GM12878 (cell line): Measurements from ENCODE around the gene FAM193B. TPM values are rescaled to one million over a fixed set of nuclear protein-coding genes. Genes with fewer than 3 reads are reported as not detected.
"Not testable (repeated sequence)": the region's sequence is repeated elsewhere in the genome, so short reads cannot be mapped to it uniquely, and the experiment has no call there.

Source experiments
- ATAC-seq: fragments of 200-7000 bp; cut with Tn5 transposase; 3 replicates; pipeline ENCODE4 v1.9.1; 2020; ENCODE audit warnings: mild to moderate bottlenecking, moderate library complexity
- BruUV-seq: library from RNA; stranded (reverse); fragments of 400-500 nt; replicated peaks from 2 replicates; lab custom pipeline; 2021; lab: Mats Ljungman, UMichigan
- CTCF ChIA-PET: fragments of 300-600 bp; sonication (Branson Sonifier 250); formaldehyde crosslinking; extraction: SDS; loops from one replicate; lab custom pipeline; 2021; ENCODE audit warnings: inconsistent platforms; lab: Yijun Ruan, JAX
- POLR2A ChIA-PET: fragments of 350-600 bp; formaldehyde crosslinking; extraction: SDS; loops from one replicate; lab custom pipeline; 2021; ENCODE audit warnings: inconsistent platforms; lab: Charles Lee
- RAD21 ChIA-PET: fragments of 300-600 bp; sonication (Branson Sonifier 250); formaldehyde crosslinking; loops from one replicate; lab custom pipeline; 2023; ENCODE audit warnings: antibody characterized with exemption; ENCODE audit not compliant: unreplicated experiment; lab: Charles Lee
- SMC1A ChIA-PET: fragments of 300-600 bp; sonication (Branson Sonifier 250); formaldehyde crosslinking; loops from one replicate; lab custom pipeline; 2023; ENCODE audit not compliant: unreplicated experiment, uncharacterized antibody; lab: Charles Lee
- DNase-seq: peaks from one replicate; pipeline ENCODE4 v3.0.0-alpha.2; 2011; ENCODE audit warnings: low read depth, low spot score
- FAIRE-seq: peaks from 3 replicates; lab custom pipeline; 2011; peaks lifted over from hg19 to GRCh38; lab: Jason Lieb, UNC
- H2AFZ ChIP-seq: 2 replicates; pipeline ENCODE4 v1.6.0; 2011; ENCODE audit warnings: low read depth, low read length, control low read depth; ENCODE audit not compliant: control insufficient read depth
- H3K27ac ChIP-seq: 2 replicates; pipeline ENCODE4 v1.5.1; 2011; ENCODE audit warnings: control low read depth; ENCODE audit not compliant: control insufficient read depth, insufficient read depth
- H3K27me3 ChIP-seq, 2 experiments: replicated peaks in 1 of 2; 2 replicates each; pipeline versions ENCODE4 v1.6.0 to v1.6.1; 2011; ENCODE audit warnings: low read length in 1 of 2; ENCODE audit not compliant: control insufficient read depth in 2 of 2, insufficient read depth in 2 of 2
- H3K36me3 ChIP-seq, 2 experiments: 2 replicates each; pipeline ENCODE4 v1.5.1; 2011; ENCODE audit warnings: low read length in 1 of 2; ENCODE audit not compliant: control insufficient read depth in 2 of 2, insufficient read depth in 2 of 2
- H3K4me1 ChIP-seq: 2 replicates; pipeline ENCODE4 v1.6.1; 2011; ENCODE audit warnings: mild to moderate bottlenecking, low read length, moderate library complexity, mixed read lengths; ENCODE audit not compliant: control insufficient read depth, insufficient read depth
- H3K4me2 ChIP-seq: 2 replicates; pipeline ENCODE4 v1.6.0; 2011; ENCODE audit warnings: control low read depth; ENCODE audit not compliant: control insufficient read depth, insufficient read depth
- H3K4me3 ChIP-seq: fragments of 200-600 bp; sonication (generic); 2 replicates; pipeline ENCODE4 v1.5.1; 2016
- H3K79me2 ChIP-seq: 2 replicates; pipeline ENCODE4 v1.6.0; 2011; ENCODE audit warnings: low read length; ENCODE audit not compliant: control insufficient read depth, insufficient read depth
- H3K9ac ChIP-seq: 2 replicates; pipeline ENCODE4 v1.8.0; 2011; ENCODE audit warnings: low read length, control low read depth, mixed read lengths; ENCODE audit not compliant: control insufficient read depth, insufficient read depth
- H3K9me3 ChIP-seq: replicated peaks from 3 replicates; pipeline ENCODE4 v1.5.1; 2011; ENCODE audit warnings: mild to moderate bottlenecking, low read length; ENCODE audit not compliant: control insufficient read depth, insufficient read depth
- H4K20me1 ChIP-seq: 2 replicates; pipeline ENCODE4 v1.6.0; 2011; ENCODE audit not compliant: control insufficient read depth, insufficient read depth
- CHD1 ChIP-seq: IDR thresholded peaks from 2 replicates; pipeline ENCODE4 v1.6.1; 2012; ENCODE audit warnings: low read depth, low read length, improper control_type of control experiment
- DPF2 ChIP-seq: fragments of 450-650 bp; IDR thresholded peaks from 2 replicates; pipeline ENCODE4 v1.6.1; 2017; ENCODE audit warnings: mild to moderate bottlenecking
- EP300 ChIP-seq, 2 experiments: fragments of 150-350 bp in 1 of 2; IDR thresholded peaks; 2 replicates each; pipeline ENCODE4 v1.6.1; 2011 to 2012; ENCODE audit warnings: low read depth in 2 of 2, low read length in 2 of 2, borderline replicate concordance in 1 of 2, improper control_type of control experiment in 1 of 2, inconsistent platforms in 1 of 2; ENCODE audit not compliant: control insufficient read depth in 1 of 2
- FOS ChIP-seq: IDR thresholded peaks from 3 replicates; pipeline ENCODE4 v1.6.1; 2011; ENCODE audit warnings: borderline replicate concordance; ENCODE audit not compliant: insufficient read length; ENCODE audit errors: extremely low read depth
- GATAD2B ChIP-seq: fragments of 450-650 bp; conservative IDR thresholded peaks from 2 replicates; pipeline ENCODE4 v1.6.1; 2017; ENCODE audit warnings: low read depth, mild to moderate bottlenecking, moderate library complexity
- HDAC2 ChIP-seq: fragments of 200-600 bp; sonication (generic); IDR thresholded peaks from 2 replicates; pipeline ENCODE4 v1.6.1; 2017
- IKZF2 ChIP-seq, 2 experiments: fragments of 450-650 bp; IDR thresholded peaks; 2 replicates each; pipeline ENCODE4 v1.6.1; 2017; ENCODE audit warnings: mild to moderate bottlenecking in 2 of 2, moderate library complexity in 2 of 2
- IRF5 ChIP-seq: fragments of 450-650 bp; IDR thresholded peaks from 2 replicates; pipeline ENCODE4 v1.6.1; 2017; ENCODE audit warnings: borderline replicate concordance
- MYC ChIP-seq: IDR thresholded peaks from 2 replicates; pipeline ENCODE4 v1.6.1; 2011; ENCODE audit warnings: mild to moderate bottlenecking, low read length, moderate library complexity, inconsistent platforms; ENCODE audit not compliant: insufficient read depth, insufficient replicate concordance, insufficient read length, severe bottlenecking
- NBN ChIP-seq: fragments of 450-650 bp; IDR thresholded peaks from 2 replicates; pipeline ENCODE4 v1.6.1; 2016
- NFIC ChIP-seq: IDR thresholded peaks from 2 replicates; pipeline ENCODE4 v1.6.1; 2012; ENCODE audit warnings: low read depth, mild to moderate bottlenecking, inconsistent platforms, low read length, moderate library complexity
- NR2F1 ChIP-seq: fragments of 450-650 bp; conservative IDR thresholded peaks from 2 replicates; pipeline ENCODE4 v1.6.1; 2017; ENCODE audit warnings: mild to moderate bottlenecking
- POLR2A ChIP-seq: IDR thresholded peaks from 2 replicates; pipeline ENCODE4 v1.6.1; 2011; ENCODE audit warnings: low read depth, mild to moderate bottlenecking, low read length
- POLR2AphosphoS5 ChIP-seq: IDR thresholded peaks from 2 replicates; pipeline ENCODE4 v1.6.1; 2011; ENCODE audit warnings: mild to moderate bottlenecking, low read length, inconsistent platforms
- RAD21 ChIP-seq: IDR thresholded peaks from 2 replicates; pipeline ENCODE4 v1.6.1; 2011; ENCODE audit warnings: mild to moderate bottlenecking, low read depth, low read length, moderate library complexity; ENCODE audit not compliant: insufficient read depth
- SIN3A ChIP-seq: IDR thresholded peaks from 2 replicates; pipeline ENCODE4 v1.6.1; 2012; ENCODE audit warnings: low read depth, low read length, improper control_type of control experiment
- SREBF1 ChIP-seq: IDR thresholded peaks from 2 replicates; pipeline ENCODE4 v1.6.1; 2012; ENCODE audit warnings: mild to moderate bottlenecking, low read length
- WGBS: methylation state at CpG from one replicate; pipeline ENCODE4 v1.1.6; 2016; ENCODE audit warnings: low lambda C conversion rate; ENCODE audit not compliant: insufficient replicate concordance, insufficient coverage; ENCODE audit errors: missing lambda C conversion rate; 5-methylcytosine and 5-hydroxymethylcytosine counted together
- in situ Hi-C: fragments of 300-500 bp; cut with MboI; formaldehyde crosslinking; loops from 9 replicates; pipeline ENCODE4 v1.14.3; 2018; ENCODE audit warnings: mixed read lengths
- intact Hi-C: fragments of 100-400 bp; cut with micrococcal nuclease; formaldehyde crosslinking; loops from one replicate; pipeline ENCODE4 v1.14.2; 2022; ENCODE audit not compliant: unreplicated experiment
- polyA plus RNA-seq, 11 experiments: library from polyadenylated mRNA; depleted of rRNA in 4 of 11; unstranded in 6 of 11; stranded (reverse) in 5 of 11; fragments of >200 nt; fragmentation: Nextera tagmentation in 4 of 11; fragmentation: Illumina TruSeq in 1 of 11; extraction: Ambion mirVana in 4 of 11; extraction: Trizol in 1 of 11; gene quantifications; 1 replicate in 1 of 11; 2 replicates in 10 of 11; pipeline versions ENCODE4 v1.2.1 to v1.2.3, GENCODE V29; 2011 to 2016; ENCODE audit warnings: inconsistent platforms in 2 of 11, missing spikeins in 2 of 11, low read depth in 1 of 11
- total RNA-seq, 4 experiments: library from RNA; depleted of rRNA in 3 of 4; stranded (reverse); fragments of >200 nt in 3 of 4; fragmentation: Illumina TruSeq in 1 of 4; extraction: Trizol in 1 of 4; gene quantifications; 2 replicates each; pipeline versions ENCODE4 v1.2.1 to v1.2.3, GENCODE V29; 2013 to 2021

FAM193B gene
- total and polyA plus RNA-seq, 10 of the 15 experiments (the other 5 are each of a cell fraction or from before 2014, with no cell fraction given): 3.3 to 47.0 (median 25.1) TPM

- ChIA-PET SMC1A (interaction anchor here (0.6 kb wide), 1 partner anchor 527 kb away, joined by 3 read pairs; no protein-coding TSS in a partner anchor), POLR2A (interaction anchor here (0.7 kb wide), 1 partner anchor 21 kb away, joined by 8 read pairs; no protein-coding TSS in a partner anchor), RAD21 (no interaction called here), CTCF (interaction anchor here (0.6 kb wide), 1 partner anchor 545 kb away, joined by 3 read pairs; no protein-coding TSS in a partner anchor)
- 33% methylated on average over 8 of the region's 8 CpGs for WGBS
- no peaks in the 10 kb centered on the region for H3K36me3 ChIP-seq
- in situ Hi-C loops (no loop called here), intact Hi-C loops (no loop called here)
- DNase-seq (no peak), ATAC-seq (no peak), FAIRE-seq (no peak)
- no peaks in the 10 kb centered on the region for H3K4me1 ChIP-seq
- no peak overlapping the region for H3K27ac ChIP-seq
- no peaks in the 10 kb centered on the region for H4K20me1 ChIP-seq
- no peak overlapping the region for H3K4me2 ChIP-seq
- no peaks in the 10 kb centered on the region for H3K27me3 ChIP-seq
- H2AFZ ChIP-seq: no peak overlapping the region
- no peak overlapping the region for H3K4me3 ChIP-seq
- no peaks in the 10 kb centered on the region for H3K79me2 ChIP-seq
- no peak overlapping the region for H3K9ac ChIP-seq
- no TSS peak for BruUV-seq
- no peak for TF ChIP-seq SREBF1
- TF ChIP-seq CHD1: no peak
- TF ChIP-seq NBN: no peak
- TF ChIP-seq MYC: no peak
- TF ChIP-seq SIN3A: no peak
- no peak for TF ChIP-seq NR2F1
- TF ChIP-seq HDAC2: no peak
- no peak for TF ChIP-seq IKZF2 (IDR thresholded peaks at IDR 0.05)
- TF ChIP-seq RAD21: no peak
- no peak for TF ChIP-seq DPF2
- TF ChIP-seq NFIC: no peak
- TF ChIP-seq FOS: no peak
- no peak for TF ChIP-seq IRF5
- no peak for TF ChIP-seq EP300 (IDR thresholded peaks at IDR 0.05; ENCODE audit: borderline replicate concordance in 1 of 2, control insufficient read depth in 1 of 2, low read depth in 2 of 2, low read length in 2 of 2)
- no peak for TF ChIP-seq POLR2AphosphoS5
- TF ChIP-seq GATAD2B: no peak
- TF ChIP-seq POLR2A: no peak
- H3K9me3 ChIP-seq: no peaks in the 10 kb centered on the region; the same call in 2 of the 3 replicates
Measured at GRCh38 chr5:177565046-177565445, 10.7 kb upstream of the FAM193B start.

- 77% methylated on average over 8 of the region's 8 CpGs for WGBS
- H4K20me1 ChIP-seq, H3K27me3 ChIP-seq, H3K79me2 ChIP-seq, in situ Hi-C loops, CTCF ChIA-PET, DNase-seq, ATAC-seq, H3K4me3 ChIP-seq, intact Hi-C loops, POLR2A ChIA-PET, RAD21 ChIA-PET, H2AFZ ChIP-seq, BruUV-seq, H3K4me2 ChIP-seq, H3K9me3 ChIP-seq, H3K36me3 ChIP-seq, H3K9ac ChIP-seq, SMC1A ChIA-PET, H3K4me1 ChIP-seq, H3K27ac ChIP-seq, FAIRE-seq: not testable (repeated sequence)
Measured at GRCh38 chr5:177559446-177559941, 5.1 kb upstream of the FAM193B start.
